SH-SY5Y (cell line): ENCODE measurements around the gene SPEN.
A peak's percentile ranks its signal among the peaks of the same experiment; 100 is the strongest.

Source experiments
- GATA2 ChIP-seq: IDR thresholded peaks from 2 replicates; pipeline ENCODE4 v1.6.1; 2011; ENCODE audit warnings: mild to moderate bottlenecking, low read depth, low read length
- GATA3 ChIP-seq: IDR thresholded peaks from 2 replicates; pipeline ENCODE4 v1.6.1; 2011; ENCODE audit warnings: low read depth, mild to moderate bottlenecking, low read length, moderate library complexity

Gene SPEN

GRCh38 chr1:15933684-15934083, 86.2 kb downstream of the SPEN start:
- TF ChIP-seq GATA3, result no peak
- no peak for TF ChIP-seq GATA2

DNA sequence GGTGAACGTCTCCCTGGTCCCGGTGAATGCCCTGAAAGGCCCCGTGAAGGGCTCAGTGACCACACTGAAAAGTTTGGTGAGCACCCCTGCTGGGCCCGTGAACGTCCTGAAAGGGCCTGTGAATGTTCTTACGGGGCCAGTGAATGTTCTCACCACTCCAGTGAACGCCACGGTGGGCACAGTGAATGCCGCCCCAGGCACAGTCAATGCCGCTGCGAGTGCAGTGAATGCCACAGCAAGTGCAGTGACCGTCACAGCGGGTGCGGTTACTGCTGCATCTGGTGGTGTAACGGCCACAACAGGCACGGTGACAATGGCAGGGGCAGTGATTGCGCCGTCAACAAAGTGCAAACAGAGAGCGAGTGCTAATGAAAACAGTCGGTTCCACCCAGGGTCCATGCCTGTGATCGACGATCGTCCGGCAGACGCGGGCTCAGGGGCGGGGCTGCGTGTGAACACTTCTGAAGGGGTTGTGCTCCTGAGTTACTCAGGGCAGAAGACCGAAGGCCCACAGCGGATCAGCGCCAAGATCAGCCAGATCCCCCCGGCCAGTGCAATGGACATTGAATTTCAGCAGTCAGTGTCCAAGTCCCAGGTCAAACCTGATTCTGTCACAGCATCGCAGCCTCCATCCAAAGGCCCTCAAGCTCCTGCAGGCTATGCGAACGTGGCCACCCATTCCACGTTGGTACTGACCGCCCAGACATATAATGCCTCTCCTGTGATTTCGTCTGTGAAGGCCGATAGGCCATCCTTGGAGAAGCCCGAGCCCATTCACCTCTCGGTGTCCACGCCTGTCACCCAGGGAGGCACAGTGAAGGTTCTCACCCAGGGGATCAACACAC, 86.9 kb downstream of the SPEN start:
- no peak for TF ChIP-seq GATA3
- TF ChIP-seq GATA2, result no peak

- no peak for TF ChIP-seq GATA3
Observed at GRCh38 chr1:15935056-15935950, 87.8 kb downstream of the SPEN start.

- no peak for TF ChIP-seq GATA3
- TF ChIP-seq GATA2, result no peak
Observed at GRCh38 chr1:15936025-15936424, 88.5 kb downstream of the SPEN start.

DNA sequence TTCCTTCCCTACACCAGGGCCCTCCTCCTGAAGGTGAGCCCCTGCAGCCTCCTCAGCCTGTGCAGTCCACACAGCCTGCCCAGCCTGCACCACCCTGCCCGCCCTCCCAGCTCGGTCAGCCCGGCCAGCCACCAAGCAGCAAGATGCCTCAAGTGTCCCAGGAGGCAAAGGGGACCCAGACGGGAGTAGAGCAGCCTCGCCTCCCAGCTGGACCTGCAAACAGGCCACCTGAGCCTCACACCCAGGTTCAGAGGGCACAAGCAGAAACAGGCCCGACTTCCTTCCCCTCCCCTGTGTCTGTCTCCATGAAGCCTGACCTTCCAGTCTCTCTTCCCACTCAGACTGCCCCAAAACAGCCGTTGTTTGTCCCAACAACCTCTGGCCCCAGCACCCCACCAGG, 89.6 kb downstream of the SPEN start:
- TF ChIP-seq GATA2 (no peak), GATA3 (no peak)

DNA sequence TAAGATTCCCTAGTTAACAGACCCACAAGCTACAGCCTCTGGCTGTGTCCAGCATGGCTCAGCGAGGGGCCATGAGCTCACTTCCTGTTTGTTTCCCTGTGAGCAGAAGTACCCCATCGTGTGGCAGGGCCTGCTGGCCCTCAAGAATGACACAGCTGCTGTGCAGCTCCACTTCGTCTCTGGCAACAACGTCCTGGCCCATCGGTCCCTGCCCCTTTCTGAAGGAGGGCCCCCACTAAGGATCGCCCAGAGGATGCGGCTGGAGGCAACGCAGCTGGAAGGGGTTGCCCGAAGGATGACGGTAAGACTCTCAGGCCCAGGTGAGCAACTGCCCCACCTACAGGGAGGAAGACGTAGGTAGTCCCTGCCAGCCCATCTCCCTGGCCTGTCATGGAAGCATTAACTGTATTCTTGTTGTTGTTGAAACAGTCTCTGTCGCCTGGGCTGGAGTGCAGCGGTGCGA, 90.2 kb downstream of the SPEN start:
- no peak for TF ChIP-seq GATA3
- TF ChIP-seq GATA2, result no peak

DNA sequence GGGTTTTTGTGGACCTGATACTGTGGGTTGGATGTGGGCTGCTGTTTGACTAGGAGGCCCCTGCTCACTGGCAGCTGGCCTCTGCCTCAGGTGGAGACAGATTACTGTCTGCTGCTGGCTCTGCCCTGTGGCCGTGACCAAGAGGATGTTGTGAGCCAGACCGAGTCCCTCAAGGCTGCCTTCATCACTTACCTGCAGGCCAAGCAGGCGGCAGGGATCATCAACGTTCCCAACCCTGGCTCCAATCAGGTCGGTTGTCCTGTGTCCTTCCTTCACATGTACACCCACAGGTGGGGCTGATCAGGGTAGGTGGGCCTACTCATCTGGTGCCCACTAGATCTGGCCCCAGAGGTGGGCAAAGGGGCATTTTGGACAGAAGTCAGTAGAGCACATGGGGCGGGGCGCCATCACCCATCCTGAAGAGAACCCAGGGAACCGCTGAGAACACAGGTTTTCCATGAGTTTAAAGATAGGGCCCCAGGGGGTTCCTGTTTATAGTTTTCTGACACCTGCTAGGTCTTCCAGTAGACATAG, 91.2 kb downstream of the SPEN start:
- no peak for TF ChIP-seq GATA2
- TF ChIP-seq GATA3, result no peak

DNA sequence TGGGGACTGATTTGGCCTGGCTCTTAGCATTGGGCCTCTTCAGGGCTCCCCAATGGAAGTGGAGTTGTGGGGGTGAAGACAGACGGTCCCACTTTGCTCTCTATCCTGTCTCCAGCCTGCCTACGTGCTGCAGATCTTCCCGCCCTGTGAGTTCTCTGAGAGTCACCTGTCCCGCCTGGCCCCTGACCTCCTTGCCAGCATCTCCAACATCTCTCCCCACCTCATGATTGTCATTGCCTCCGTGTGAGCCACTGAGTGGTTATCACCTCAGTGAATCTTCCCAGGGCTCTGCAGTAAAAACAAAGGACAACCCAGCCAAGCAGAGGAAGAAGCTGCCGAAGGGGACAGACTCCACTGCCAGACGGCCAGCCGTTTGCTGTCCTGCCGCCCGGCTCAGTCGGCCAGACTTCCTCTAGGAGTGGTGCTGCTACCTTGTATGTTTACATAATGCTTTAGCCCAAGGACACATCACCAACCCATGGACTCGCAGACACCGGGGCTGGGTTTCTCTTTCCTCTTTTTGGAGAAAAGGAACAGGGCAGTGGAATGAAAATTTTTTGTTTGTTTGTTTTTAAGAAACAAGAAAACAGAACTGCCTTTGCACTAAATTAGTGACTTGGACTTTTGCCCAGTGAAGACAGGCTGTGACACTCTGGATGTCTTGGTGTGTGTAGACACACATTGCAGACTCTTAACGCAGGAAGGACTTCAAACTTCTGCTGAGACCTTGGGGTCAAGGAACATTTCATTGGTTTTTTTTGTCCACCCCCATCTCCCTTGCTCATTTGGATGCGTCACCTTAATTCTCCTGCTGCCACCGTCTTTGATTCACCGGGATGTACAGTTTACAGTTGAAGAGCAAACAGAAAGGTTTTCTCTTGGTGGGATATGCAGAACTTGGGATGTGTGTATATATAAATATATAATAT, 91.9 kb downstream of the SPEN start:
- TF ChIP-seq GATA3 (no peak), GATA2 (peak; percentile 95)

- TF ChIP-seq GATA2, result no peak
- no peak for TF ChIP-seq GATA3
Observed at GRCh38 chr1:15940110-15941043, 92.9 kb downstream of the SPEN start.

DNA sequence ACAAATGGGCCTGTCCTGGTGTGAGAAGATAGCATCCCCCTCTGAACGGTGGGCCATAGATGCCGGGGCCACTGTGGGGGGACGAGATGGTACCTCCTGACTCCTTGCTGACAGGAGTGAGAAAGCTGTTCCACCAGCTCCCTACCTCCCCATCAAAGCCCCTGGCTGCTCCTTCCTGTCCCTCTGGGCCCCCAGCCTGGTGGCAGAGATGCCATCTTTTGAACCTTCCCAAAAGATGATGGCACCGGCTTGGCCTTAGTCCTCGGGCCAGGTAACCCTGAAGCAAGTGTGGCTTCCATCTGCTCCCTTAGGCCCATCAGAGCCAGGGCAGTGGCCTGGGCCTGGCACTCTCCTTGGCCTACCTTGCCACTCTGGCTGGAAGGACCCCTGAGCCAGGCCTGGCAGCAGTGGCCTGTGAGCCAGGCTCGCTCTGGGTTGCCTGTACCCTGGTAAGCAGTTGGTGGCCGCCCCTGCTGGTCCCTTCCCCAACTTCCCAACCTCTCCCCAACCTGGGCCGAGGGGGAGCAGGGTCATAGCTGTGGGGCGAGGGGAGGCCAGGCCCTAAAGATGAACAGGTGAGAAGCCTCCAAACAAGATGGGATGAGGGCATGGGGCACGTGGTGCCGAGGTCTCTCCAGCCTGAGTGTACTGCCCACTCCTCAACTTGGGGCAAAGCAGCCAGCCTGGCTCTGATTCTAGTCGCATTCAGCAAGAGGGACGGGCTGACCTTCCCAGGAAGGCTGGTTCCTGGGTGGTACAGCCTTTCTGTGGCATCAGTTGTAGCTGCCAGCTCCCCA, 93.7 kb downstream of the SPEN start:
- TF ChIP-seq GATA3 (no peak), GATA2 (no peak)

DNA sequence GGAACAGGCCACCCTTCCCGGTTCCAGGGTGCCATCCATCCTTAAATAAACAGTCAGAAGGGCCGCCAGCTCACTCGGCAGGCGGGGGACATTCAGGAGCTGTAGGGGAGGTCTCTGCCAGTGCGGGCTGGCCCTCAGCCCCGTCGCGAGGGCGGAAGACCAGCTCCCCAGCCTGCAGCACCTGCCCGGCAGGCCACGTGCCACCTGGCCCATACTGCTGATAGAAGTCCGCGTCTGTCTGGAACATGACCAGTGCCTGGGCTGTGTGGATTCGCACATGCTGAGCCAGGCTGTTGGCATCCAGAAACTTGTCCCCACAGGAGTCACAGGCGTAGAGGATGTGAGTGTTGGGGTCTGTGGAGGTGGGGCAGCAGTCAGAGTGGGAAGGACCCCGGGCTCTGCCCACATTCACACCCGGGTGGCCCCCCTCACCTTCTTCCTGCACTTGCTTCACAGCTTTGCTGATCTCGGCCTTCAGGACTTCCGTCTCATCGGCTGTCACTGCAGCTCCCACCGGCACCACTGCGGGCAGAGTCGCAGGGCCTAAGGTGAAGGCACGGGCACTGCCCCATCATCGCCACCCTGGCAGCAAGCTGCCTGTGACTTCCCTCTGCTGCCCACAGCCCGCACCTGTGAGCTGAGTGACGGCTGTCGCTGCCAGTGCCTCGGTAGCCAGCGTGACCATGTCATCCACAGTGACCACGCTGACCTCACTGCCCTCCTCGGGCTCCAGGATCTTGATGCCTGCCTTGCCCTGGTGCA, 94.6 kb downstream of the SPEN start:
- TF ChIP-seq GATA3, result no peak
- no peak for TF ChIP-seq GATA2
